Caco-2 (cell line): Measurements from ENCODE around the gene KRT85. TPM values are rescaled to one million over a fixed set of nuclear protein-coding genes. Genes with fewer than 3 reads are reported as not detected.

ENCODE experiments used
- BruUV-seq: library from RNA; stranded (reverse); fragments of 400-500 nt; replicated peaks from 2 replicates; lab custom pipeline; 2021; lab: Mats Ljungman, UMichigan
- CTCF ChIA-PET: fragments of 300-600 bp; sonication (Branson Sonifier 250); formaldehyde crosslinking; loops from one replicate; lab custom pipeline; 2022; ENCODE audit warnings: antibody characterized with exemption; lab: Charles Lee
- POLR2A ChIA-PET: fragments of 300-600 bp; sonication (Branson Sonifier 250); formaldehyde crosslinking; loops from one replicate; lab custom pipeline; 2022; ENCODE audit warnings: antibody characterized with exemption; lab: Charles Lee
- DNase-seq, 2 experiments: peaks; one replicate each; pipeline versions ENCODE4 v3.0.0 to v3.0.0-alpha.2; 2020 to 2022
- H3K27me3 ChIP-seq: replicated peaks from 2 replicates; pipeline ENCODE4 v1.6.0; 2011; ENCODE audit warnings: low read length; ENCODE audit not compliant: control insufficient read depth, insufficient read depth
- H3K36me3 ChIP-seq: 2 replicates; pipeline ENCODE4 v1.5.1; 2011; ENCODE audit warnings: low read length; ENCODE audit not compliant: control insufficient read depth, insufficient read depth
- H3K4me1 ChIP-seq: fragments of 250-450 bp; sonication (Bioruptor Pico); 2 replicates; pipeline ENCODE4 v1.5.1; 2020; ENCODE audit warnings: mild to moderate bottlenecking
- H3K4me3 ChIP-seq: 2 replicates; pipeline ENCODE4 v1.5.1; 2011; ENCODE audit warnings: low read depth, mild to moderate bottlenecking, control low read depth, low read length
- H3K9me3 ChIP-seq: fragments of 250-450 bp; sonication (Bioruptor Pico); 2 replicates; pipeline ENCODE4 v1.5.1; 2020; ENCODE audit warnings: mild to moderate bottlenecking, moderate library complexity
- H3K27ac Mint-ChIP-seq: one replicate; pipeline ENCODE4 v1.8.0; 2022; ENCODE audit warnings: mixed read lengths; ENCODE audit not compliant: unreplicated experiment
- H3K27me3 Mint-ChIP-seq: one replicate; pipeline ENCODE4 v1.8.0; 2022; ENCODE audit warnings: mixed read lengths; ENCODE audit not compliant: insufficient read depth, unreplicated experiment
- H3K36me3 Mint-ChIP-seq: one replicate; pipeline ENCODE4 v1.8.0; 2022; ENCODE audit warnings: mild to moderate bottlenecking, mixed read lengths; ENCODE audit not compliant: insufficient read depth, unreplicated experiment
- H3K4me1 Mint-ChIP-seq: one replicate; pipeline ENCODE4 v1.8.0; 2022; ENCODE audit warnings: low read depth, mixed read lengths; ENCODE audit not compliant: unreplicated experiment
- H3K4me3 Mint-ChIP-seq: one replicate; pipeline ENCODE4 v1.8.0; 2022; ENCODE audit warnings: mild to moderate bottlenecking, moderate library complexity, mixed read lengths; ENCODE audit not compliant: unreplicated experiment
- H3K9me3 Mint-ChIP-seq: one replicate; pipeline ENCODE4 v1.8.0; 2022; ENCODE audit warnings: mixed read lengths; ENCODE audit not compliant: unreplicated experiment
- intact Hi-C: fragments of 100-400 bp; cut with micrococcal nuclease; formaldehyde crosslinking; loops from one replicate; pipeline ENCODE4 v1.10.0; 2022; ENCODE audit not compliant: unreplicated experiment
- total RNA-seq: library from RNA; stranded (reverse); gene quantifications from 2 replicates; pipeline ENCODE4 v1.2.3, GENCODE V29; 2022
- TF ChIP-seq, protein P1 (sequence below), 2 experiments: fragments of 200-600 bp in 1 of 2; IDR thresholded peaks; 1 replicate in 1 of 2; 2 replicates in 1 of 2; pipeline versions ENCODE4 v1.5.1 to v1.8.0; 2011 to 2022; ENCODE audit warnings: antibody characterized with exemption in 1 of 2, control low read depth in 1 of 2, inconsistent platforms in 1 of 2, low read depth in 1 of 2, low read length in 1 of 2, mild to moderate bottlenecking in 1 of 2, moderate library complexity in 1 of 2; ENCODE audit not compliant: insufficient read depth in 1 of 2, severe bottlenecking in 1 of 2, unreplicated experiment in 1 of 2

Gene KRT85
- total RNA-seq, 1 experiment from 2014 or later: not detected

DNA sequence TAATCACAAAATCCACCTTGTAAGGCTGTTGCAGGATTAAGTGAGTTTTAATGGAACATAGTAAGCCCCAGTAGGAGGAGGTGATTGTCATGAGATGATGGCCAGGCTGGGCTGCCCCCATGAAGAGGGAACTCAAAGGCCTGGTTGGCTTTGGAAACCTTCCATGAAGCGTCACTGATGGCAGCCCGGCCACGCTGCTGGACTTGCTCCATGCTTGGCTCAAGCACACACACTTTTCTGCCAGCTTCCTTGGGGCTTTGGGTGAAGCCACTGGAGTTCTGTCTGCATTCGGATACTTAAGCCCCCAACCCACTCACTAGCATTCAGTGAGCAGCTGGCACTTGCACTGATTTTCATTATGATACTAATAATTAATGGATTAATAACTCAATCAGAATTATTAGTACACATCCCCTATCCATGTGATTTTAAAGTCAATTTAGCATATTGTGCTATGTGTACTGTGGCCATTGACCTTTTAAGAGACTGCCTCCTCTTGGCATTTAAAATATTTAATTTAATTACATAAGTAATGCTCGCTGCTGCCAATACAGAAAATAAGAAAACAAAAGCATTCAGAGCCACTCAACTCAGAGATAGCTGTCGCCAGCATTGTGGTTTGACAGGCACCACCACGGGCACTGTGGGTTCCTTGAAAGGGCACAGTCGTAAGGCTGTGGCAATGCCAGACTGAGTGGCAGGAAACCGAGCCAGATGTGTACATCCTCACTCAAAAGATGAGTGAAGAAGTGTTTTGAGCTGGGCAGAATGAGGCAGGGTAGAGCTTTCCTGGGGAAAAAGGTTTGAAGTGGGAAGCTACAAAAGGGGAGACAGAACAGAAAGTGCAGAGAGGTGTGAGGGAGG, 15.9 kb downstream of the KRT85 start:
- no TSS peak for BruUV-seq
- ChIA-PET POLR2A (no interaction called here), CTCF (no interaction called here)
- Mint-ChIP-seq H3K27me3 (no peaks in the 10 kb centered on the region), H3K9me3 (no peaks in the 10 kb centered on the region), H3K4me3 (no peak overlapping the region), H3K27ac (no peak overlapping the region), H3K36me3 (no peaks in the 10 kb centered on the region), H3K4me1 (no peaks in the 10 kb centered on the region)
- no peak for DNase-seq
- intact Hi-C loops: no loop called here
- Histone ChIP-seq H3K27me3 (no peaks in the 10 kb centered on the region), H3K4me3 (no peak overlapping the region), H3K36me3 (no peaks in the 10 kb centered on the region), H3K9me3 (no peaks in the 10 kb centered on the region), H3K4me1 (peaks cover 11% of the 10 kb centered on the region)
- TF ChIP-seq, protein P1, sequence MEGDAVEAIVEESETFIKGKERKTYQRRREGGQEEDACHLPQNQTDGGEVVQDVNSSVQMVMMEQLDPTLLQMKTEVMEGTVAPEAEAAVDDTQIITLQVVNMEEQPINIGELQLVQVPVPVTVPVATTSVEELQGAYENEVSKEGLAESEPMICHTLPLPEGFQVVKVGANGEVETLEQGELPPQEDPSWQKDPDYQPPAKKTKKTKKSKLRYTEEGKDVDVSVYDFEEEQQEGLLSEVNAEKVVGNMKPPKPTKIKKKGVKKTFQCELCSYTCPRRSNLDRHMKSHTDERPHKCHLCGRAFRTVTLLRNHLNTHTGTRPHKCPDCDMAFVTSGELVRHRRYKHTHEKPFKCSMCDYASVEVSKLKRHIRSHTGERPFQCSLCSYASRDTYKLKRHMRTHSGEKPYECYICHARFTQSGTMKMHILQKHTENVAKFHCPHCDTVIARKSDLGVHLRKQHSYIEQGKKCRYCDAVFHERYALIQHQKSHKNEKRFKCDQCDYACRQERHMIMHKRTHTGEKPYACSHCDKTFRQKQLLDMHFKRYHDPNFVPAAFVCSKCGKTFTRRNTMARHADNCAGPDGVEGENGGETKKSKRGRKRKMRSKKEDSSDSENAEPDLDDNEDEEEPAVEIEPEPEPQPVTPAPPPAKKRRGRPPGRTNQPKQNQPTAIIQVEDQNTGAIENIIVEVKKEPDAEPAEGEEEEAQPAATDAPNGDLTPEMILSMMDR (IDR thresholded peaks at IDR 0.05; ENCODE audit: insufficient read depth in 1 of 2, low read depth in 1 of 2, low read length in 1 of 2, severe bottlenecking in 1 of 2, unreplicated experiment in 1 of 2): no peak

DNA sequence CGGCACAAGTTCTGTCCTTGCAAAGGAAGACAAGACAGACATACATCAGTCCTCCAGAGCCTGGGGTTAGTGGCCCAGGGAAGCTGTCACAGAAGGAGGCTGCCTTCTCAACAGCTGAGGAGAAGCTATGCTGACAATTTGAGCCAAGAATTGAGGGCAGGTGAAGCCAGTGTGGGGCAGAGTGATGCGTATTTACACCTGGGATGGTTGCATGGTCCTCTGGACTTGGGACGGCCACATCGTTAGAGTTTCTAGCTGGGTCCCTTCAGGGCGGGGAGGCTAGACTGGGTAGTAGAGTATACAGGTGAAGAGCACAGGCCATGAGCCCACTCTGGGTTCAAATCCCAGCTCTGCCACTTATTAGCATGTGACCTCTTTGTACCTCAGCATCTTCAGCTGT, 16.5 kb downstream of the KRT85 start:
- DNase-seq: no peak
- Histone ChIP-seq H3K9me3 (no peaks in the 10 kb centered on the region), H3K4me3 (no peak overlapping the region), H3K36me3 (no peaks in the 10 kb centered on the region), H3K27me3 (no peaks in the 10 kb centered on the region), H3K4me1 (peaks cover 17% of the 10 kb centered on the region)
- Mint-ChIP-seq H3K4me3 (no peak overlapping the region), H3K36me3 (no peaks in the 10 kb centered on the region), H3K27ac (no peak overlapping the region), H3K27me3 (no peaks in the 10 kb centered on the region), H3K9me3 (no peaks in the 10 kb centered on the region), H3K4me1 (peaks cover 4% of the 10 kb centered on the region)
- ChIA-PET POLR2A (no interaction called here), CTCF (no interaction called here)
- BruUV-seq: no TSS peak
- TF ChIP-seq, protein P1 (IDR thresholded peaks at IDR 0.05; ENCODE audit: insufficient read depth in 1 of 2, low read depth in 1 of 2, low read length in 1 of 2, severe bottlenecking in 1 of 2, unreplicated experiment in 1 of 2): no peak
- intact Hi-C loops: no loop called here

DNA sequence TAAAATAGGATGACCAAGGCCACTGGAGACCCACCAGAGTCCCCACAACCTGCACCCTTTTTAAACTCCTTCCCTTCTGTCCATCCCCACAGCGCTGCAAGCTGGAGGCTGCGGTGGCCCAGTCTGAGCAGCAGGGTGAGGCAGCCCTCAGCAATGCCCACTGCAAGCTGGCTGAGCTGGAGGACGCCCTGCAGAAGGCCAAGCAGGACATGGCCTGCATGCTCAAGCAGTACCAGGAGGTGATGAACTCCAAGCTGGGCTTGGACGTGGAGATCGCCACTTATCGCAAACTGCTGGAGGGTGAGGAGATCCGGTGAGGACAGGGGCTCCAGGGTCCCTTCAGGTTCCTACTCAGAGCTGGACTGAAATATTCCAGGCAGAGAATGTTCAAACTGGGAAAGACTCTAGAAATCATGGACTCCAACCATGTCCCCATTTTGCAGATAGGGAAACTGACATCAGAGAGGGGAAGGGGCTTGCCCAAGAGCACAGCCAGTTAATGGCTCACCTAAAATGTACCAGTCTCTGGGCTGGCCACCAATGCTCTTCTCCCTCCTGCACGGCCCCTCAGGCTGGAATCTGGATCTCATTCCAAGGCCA, 17.2 kb downstream of the KRT85 start:
- intact Hi-C loops: no loop called here
- no peaks in the 10 kb centered on the region for H3K36me3 ChIP-seq

More for the DNA sequence above, 17.2 kb downstream of the KRT85 start:
- CTCF ChIA-PET: no interaction called here
- H3K36me3 Mint-ChIP-seq: no peaks in the 10 kb centered on the region
- no peak for DNase-seq
- peaks cover 9% of the 10 kb centered on the region for H3K4me1 Mint-ChIP-seq
- H3K9me3 Mint-ChIP-seq: no peaks in the 10 kb centered on the region
- H3K4me3 Mint-ChIP-seq: no peak overlapping the region
- TF ChIP-seq, protein P1 (IDR thresholded peaks at IDR 0.05; ENCODE audit: insufficient read depth in 1 of 2, low read depth in 1 of 2, low read length in 1 of 2, severe bottlenecking in 1 of 2, unreplicated experiment in 1 of 2): no peak
- H3K27ac Mint-ChIP-seq: no peak overlapping the region
- BruUV-seq: no TSS peak
- no peaks in the 10 kb centered on the region for H3K27me3 ChIP-seq
- H3K9me3 ChIP-seq: no peaks in the 10 kb centered on the region
- H3K4me1 ChIP-seq: peaks cover 24% of the 10 kb centered on the region
- H3K4me3 ChIP-seq: no peak overlapping the region
- POLR2A ChIA-PET: no interaction called here
- no peaks in the 10 kb centered on the region for H3K27me3 Mint-ChIP-seq
